Measurements from ENCODE around the gene TTC39B. TPM values are rescaled to one million over a fixed set of nuclear protein-coding genes. Genes with fewer than 3 reads are reported as not detected.

TTC39B gene
- total RNA-seq, 1 experiment from 2014 or later, result 7.4 TPM

GRCh38 chr9:15332939-15333338 is 25.9 kb upstream of the TTC39B start:
- no peaks in the 10 kb centered on the region for H4K20me1 ChIP-seq (ENCODE audit: insufficient read depth)
- ChIA-PET RAD21 (ENCODE audit: low non-redundant PET in 1 of 2, low total read pairs in 2 of 2, uncharacterized antibody in 2 of 2, unreplicated experiment in 2 of 2) (no interaction called here), POLR2A (no interaction called here), CTCF (no interaction called here)
- H3K27me3 ChIP-seq (ENCODE audit: insufficient read depth, low read length), result peaks cover 11% of the 10 kb centered on the region
- TF ChIP-seq TCF7L2 (IDR thresholded peaks at IDR 0.05; ENCODE audit: borderline replicate concordance, extremely low read depth, insufficient read depth, insufficient read length) (no peak), EGR1 (IDR thresholded peaks at IDR 0.05; ENCODE audit: low read depth) (no peak), EZH2 (IDR thresholded peaks at IDR 0.05) (no peak), SP1 (IDR thresholded peaks at IDR 0.05; ENCODE audit: low read depth) (no peak), JUND (IDR thresholded peaks at IDR 0.05) (no peak), POLR2A (IDR thresholded peaks at IDR 0.05; ENCODE audit: borderline replicate concordance, extremely low read depth, insufficient read depth, insufficient read length) (no peak), RAD21 (IDR thresholded peaks at IDR 0.05; ENCODE audit: low read depth) (no peak), FOSL1 (IDR thresholded peaks at IDR 0.05; ENCODE audit: low read depth) (no peak), YY1 (IDR thresholded peaks at IDR 0.05; ENCODE audit: extremely low read depth, insufficient replicate concordance, low read depth, low read length) (no peak), ZNF274 (IDR thresholded peaks at IDR 0.05; ENCODE audit: low read depth, low read length) (no peak), CBX3 (IDR thresholded peaks at IDR 0.05; ENCODE audit: low read depth) (no peak)
- no TSS peak for BruUV-seq (replicated peaks)
- H3K36me3 ChIP-seq (ENCODE audit: control insufficient read depth in 1 of 2, insufficient read depth in 2 of 2, low read length in 2 of 2), result no peaks in the 10 kb centered on the region
- no peak overlapping the region for H3K4me3 ChIP-seq (replicated peaks in 1 of 2; ENCODE audit: low read depth in 1 of 2, low read length in 2 of 2)
- H3K9me3 ChIP-seq (ENCODE audit: control insufficient read depth in 1 of 2, insufficient read depth in 1 of 2, low read depth in 1 of 2, low read length in 2 of 2), result no peaks in the 10 kb centered on the region
- H3K4me2 ChIP-seq (ENCODE audit: low read length), result no peak overlapping the region
- H3K4me1 ChIP-seq (ENCODE audit: control insufficient read depth in 1 of 2, insufficient read depth in 2 of 2, low read length in 2 of 2), result no peaks in the 10 kb centered on the region
- H2AFZ ChIP-seq (ENCODE audit: low read depth, low read length, poor library complexity, severe bottlenecking), result no peak overlapping the region
- no peak for ATAC-seq
- H3K9me2 ChIP-seq (ENCODE audit: insufficient read depth), result no peaks in the 10 kb centered on the region
- no peaks in the 10 kb centered on the region for H3K79me2 ChIP-seq (ENCODE audit: insufficient read depth, low read length)
- no peak overlapping the region for H3K9ac ChIP-seq (ENCODE audit: low read length)
- no peak for DNase-seq (ENCODE audit: low read depth, low spot score)
- intact Hi-C loops (cut with micrococcal nuclease), result loop anchor here (1.0 kb wide), 1 partner anchor 14 kb away; no protein-coding TSS in a partner anchor
- H3K27ac ChIP-seq (ENCODE audit: low read depth, low read length), result no peak overlapping the region

- intact Hi-C loops (cut with micrococcal nuclease), result no loop called here
- Histone ChIP-seq H3K4me1 (ENCODE audit: control insufficient read depth in 1 of 2, insufficient read depth in 2 of 2, low read length in 2 of 2) (no peaks in the 10 kb centered on the region), H3K27me3 (ENCODE audit: insufficient read depth, low read length) (peaks cover 11% of the 10 kb centered on the region), H3K9me2 (ENCODE audit: insufficient read depth) (no peaks in the 10 kb centered on the region), H3K9ac (ENCODE audit: low read length) (no peak overlapping the region), H3K4me2 (ENCODE audit: low read length) (no peak overlapping the region), H3K27ac (ENCODE audit: low read depth, low read length) (no peak overlapping the region), H3K36me3 (ENCODE audit: control insufficient read depth in 1 of 2, insufficient read depth in 2 of 2, low read length in 2 of 2) (no peaks in the 10 kb centered on the region), H4K20me1 (ENCODE audit: insufficient read depth) (no peaks in the 10 kb centered on the region), H3K4me3 (replicated peaks in 1 of 2; ENCODE audit: low read depth in 1 of 2, low read length in 2 of 2) (no peak overlapping the region), H2AFZ (ENCODE audit: low read depth, low read length, poor library complexity, severe bottlenecking) (no peak overlapping the region), H3K79me2 (ENCODE audit: insufficient read depth, low read length) (no peaks in the 10 kb centered on the region), H3K9me3 (ENCODE audit: control insufficient read depth in 1 of 2, insufficient read depth in 1 of 2, low read depth in 1 of 2, low read length in 2 of 2) (no peaks in the 10 kb centered on the region)
- ChIA-PET CTCF (no interaction called here), RAD21 (ENCODE audit: low non-redundant PET in 1 of 2, low total read pairs in 2 of 2, uncharacterized antibody in 2 of 2, unreplicated experiment in 2 of 2) (no interaction called here), POLR2A (no interaction called here)
- no TSS peak for BruUV-seq (replicated peaks)
- ATAC-seq (no peak), DNase-seq (ENCODE audit: low read depth, low spot score) (no peak)
- TF ChIP-seq JUND (IDR thresholded peaks at IDR 0.05) (no peak), CBX3 (IDR thresholded peaks at IDR 0.05; ENCODE audit: low read depth) (no peak), ZFX (IDR thresholded peaks at IDR 0.05) (no peak), TCF7L2 (IDR thresholded peaks at IDR 0.05; ENCODE audit: borderline replicate concordance, extremely low read depth, insufficient read depth, insufficient read length) (no peak), EZH2phosphoT487 (IDR thresholded peaks at IDR 0.05; ENCODE audit: borderline replicate concordance) (no peak), EZH2 (IDR thresholded peaks at IDR 0.05) (no peak), CTCF (IDR thresholded peaks at IDR 0.05 in 2 of 3, conservative IDR thresholded peaks at IDR 0.05 in 1 of 3; ENCODE audit: borderline replicate concordance in 1 of 3, insufficient read depth in 1 of 3, low read depth in 2 of 3, low read length in 2 of 3) (no peak), REST (IDR thresholded peaks at IDR 0.05; ENCODE audit: low read depth) (no peak), SIN3A (IDR thresholded peaks at IDR 0.05; ENCODE audit: low read depth) (no peak), ZNF274 (IDR thresholded peaks at IDR 0.05; ENCODE audit: low read depth, low read length) (no peak), RAD21 (IDR thresholded peaks at IDR 0.05; ENCODE audit: low read depth) (no peak), SP1 (IDR thresholded peaks at IDR 0.05; ENCODE audit: low read depth) (no peak)
These were observed 22.6 kb upstream of the TTC39B start for GRCh38 chr9:15329539-15330109.
